HG03108 (cell line): ENCODE results near the gene SMCHD1.
"Not testable (repeated sequence)": the region's sequence is repeated elsewhere in the genome, so short reads cannot be mapped to it uniquely, and the experiment has no call there.

ENCODE experiments used
- ATAC-seq: cut with Tn5 transposase; IDR thresholded peaks from one replicate; pipeline ENCODE4 v1.9.1; 2021; ENCODE audit warnings: moderate library complexity; ENCODE audit not compliant: unreplicated experiment

The SMCHD1 gene

GRCh38 chr18:2715990-2716389, 60.5 kb downstream of the SMCHD1 start:
- ATAC-seq, result no peak

GRCh38 chr18:2716394-2717326, 61.1 kb downstream of the SMCHD1 start:
- ATAC-seq, result no peak

DNA sequence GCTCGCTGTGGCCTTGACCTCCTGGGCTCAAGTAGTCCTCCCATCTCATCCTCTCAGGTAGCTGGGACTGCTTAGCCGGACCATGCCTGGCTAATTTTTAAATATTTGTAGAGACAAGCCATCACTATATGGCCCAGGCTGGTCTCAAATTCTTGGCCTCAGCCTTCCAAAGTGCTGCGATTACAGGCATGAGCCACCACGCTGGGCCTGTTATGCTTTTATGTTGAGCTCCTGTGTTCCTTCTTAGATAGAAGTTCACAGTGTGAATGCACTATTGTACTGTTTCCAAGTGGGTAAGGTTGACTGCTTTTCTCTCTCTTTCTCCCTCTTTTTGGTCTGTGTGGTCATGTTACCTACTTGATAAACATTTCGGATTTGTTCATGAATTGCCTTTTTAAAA, 61.9 kb downstream of the SMCHD1 start:
- no peak for ATAC-seq

- ATAC-seq, result no peak
Measured at GRCh38 chr18:2719040-2719439, 63.5 kb downstream of the SMCHD1 start.

DNA sequence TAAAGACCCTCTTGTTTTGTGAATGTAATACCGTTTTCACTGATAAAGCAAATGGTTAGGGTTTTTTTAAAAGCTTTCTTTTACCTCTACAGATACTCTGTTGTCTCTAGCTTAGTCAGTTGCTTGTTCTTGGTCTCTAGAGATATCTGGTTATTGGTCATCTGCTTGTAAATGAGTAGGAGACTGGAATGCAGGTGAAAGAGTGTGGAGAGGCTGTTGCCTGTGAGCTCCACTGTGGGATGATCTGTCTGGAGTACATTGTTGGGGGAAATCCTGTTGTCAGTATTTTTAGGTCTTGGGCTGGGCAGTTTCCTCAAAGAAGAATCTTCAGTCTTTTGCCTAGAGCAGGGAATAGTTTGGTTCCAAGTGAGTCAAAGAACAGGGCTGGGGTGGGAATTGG, 67.7 kb downstream of the SMCHD1 start:
- ATAC-seq, result no peak

DNA sequence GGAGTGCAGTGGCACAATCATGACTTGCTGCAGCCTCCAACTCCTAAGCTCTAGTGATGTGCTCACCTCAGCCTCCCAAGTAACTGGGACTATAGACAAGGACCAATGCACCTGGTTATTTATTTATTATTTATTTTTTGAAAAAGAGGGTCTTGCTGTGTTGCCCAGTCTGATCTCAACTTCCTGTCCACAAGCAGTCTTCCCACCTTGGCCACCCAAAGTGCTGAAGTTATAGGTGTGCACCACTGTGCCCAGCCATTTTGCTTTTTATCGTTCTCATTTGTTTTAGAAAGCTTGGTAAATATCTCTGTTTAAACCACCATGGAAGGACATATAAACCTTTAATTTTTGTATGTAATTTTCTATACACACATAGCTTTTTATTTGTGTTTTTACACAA, 74.2 kb downstream of the SMCHD1 start:
- ATAC-seq, result no peak

GRCh38 chr18:2736823-2737222, 81.3 kb downstream of the SMCHD1 start:
- no peak for ATAC-seq

DNA sequence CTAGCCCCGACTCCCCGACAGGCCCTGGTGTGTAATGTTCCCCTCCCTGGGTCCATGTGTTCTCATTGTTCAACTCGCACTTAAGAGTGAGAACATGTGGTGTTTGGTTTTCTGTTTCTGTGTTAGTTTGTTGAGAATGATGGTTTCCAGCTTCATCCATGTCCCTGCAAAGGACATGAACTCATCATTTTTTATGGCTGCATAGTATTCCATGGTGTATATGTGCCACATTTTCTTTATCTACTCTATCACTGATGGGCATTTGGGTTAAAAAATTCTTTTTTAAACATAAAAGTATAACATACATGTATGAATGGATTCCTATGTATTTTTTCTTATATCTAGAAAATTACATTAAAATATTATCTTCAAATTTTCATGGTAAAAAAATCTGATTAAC, 84.6 kb downstream of the SMCHD1 start:
- not testable (repeated sequence) for ATAC-seq

- ATAC-seq, result no peak
Measured at GRCh38 chr18:2746274-2746673, 90.7 kb downstream of the SMCHD1 start.

DNA sequence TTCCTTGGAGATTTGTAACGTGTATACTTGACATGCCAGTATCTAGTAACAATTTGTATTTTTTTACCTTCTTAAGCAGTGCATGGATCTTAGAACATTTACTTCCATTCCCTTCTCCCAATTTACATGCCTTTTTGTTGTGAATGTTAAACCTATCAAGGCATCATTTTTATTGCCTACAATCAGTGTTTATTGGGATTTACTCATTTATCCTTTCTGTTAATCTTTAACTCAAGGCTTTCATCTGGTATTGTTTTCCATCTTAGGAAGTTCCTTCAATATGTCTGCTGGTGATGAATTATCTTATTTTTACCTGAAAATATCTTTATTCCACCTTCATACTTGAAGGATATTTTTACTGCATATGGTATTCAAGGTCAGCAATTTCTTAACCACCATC, 102.8 kb downstream of the SMCHD1 start:
- ATAC-seq, result no peak

DNA sequence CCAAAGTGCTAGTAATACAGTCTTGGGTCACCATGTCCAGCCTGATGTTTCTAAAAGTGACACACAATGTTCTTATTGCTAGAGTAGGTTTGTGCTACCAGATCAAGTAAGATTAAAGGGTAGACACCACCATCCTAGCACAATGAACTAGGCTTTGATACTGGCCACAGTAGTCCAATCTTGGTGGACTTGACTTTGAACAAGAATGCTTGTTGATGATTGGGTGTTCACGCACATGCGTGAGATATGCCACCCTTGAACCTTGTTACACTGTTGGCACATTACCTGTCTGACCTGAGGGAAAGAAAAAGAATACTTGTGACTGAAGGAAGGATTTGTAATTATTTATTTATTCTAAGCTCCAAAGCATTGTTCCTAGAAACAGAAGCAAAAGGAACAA, 119.1 kb downstream of the SMCHD1 start:
- ATAC-seq, result no peak

DNA sequence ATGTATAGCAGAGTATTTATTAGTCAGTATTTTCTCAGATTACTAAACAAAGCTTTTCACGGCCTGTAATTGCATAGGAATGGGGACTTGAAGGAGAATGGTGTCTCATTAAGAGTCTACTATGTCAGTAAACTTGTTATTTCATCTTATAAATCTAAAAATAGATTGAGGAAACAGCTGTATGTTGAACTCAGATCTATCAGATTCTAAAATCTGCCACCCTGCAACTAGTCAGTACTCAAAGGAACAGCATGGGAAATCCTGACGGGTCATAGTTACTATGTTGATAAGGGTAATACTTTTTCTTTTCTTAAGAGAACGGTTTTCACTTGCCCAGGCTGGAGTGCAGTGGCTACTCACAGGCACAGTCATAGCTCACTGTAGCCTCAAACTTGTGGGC, 121.1 kb downstream of the SMCHD1 start:
- no peak for ATAC-seq

DNA sequence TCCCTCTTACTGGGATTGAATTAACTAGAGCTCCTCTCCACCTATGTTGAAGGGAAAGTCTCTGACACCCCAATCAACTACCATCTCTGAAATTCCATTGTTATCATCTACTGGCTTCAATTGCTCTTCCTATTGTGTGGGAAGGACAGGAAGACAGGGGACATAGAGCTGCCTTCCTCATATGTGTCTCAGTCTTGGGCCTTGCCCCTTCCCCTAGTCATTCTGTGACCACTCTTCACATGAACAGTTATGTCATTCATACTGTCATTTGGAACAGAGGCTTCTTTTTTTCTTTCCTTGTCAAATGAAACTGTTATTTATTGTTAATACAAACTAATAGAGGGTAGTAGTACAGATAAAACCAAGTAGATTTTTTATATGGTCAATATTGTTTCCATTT, 121.7 kb downstream of the SMCHD1 start:
- ATAC-seq, result no peak

- ATAC-seq, result no peak
Measured at GRCh38 chr18:2780750-2781149, 125.2 kb downstream of the SMCHD1 start.

DNA sequence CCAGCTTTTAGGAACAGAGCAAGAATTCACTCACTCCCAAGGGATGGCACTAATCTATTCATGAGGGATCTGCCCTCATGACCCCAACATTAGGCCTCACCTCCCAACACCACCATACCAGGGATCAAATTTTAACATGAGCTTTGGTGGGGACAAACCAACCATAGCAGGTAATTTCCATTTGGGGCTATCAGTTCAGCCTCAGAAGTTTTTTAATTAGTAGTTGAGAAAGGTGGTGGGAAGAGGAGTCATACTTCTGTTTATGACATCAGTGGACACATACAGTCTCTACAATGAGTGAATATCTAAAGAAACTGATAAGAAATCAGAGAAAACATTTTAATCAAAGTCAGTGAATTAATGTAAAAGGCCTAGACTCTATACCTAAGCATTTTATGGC, 131.7 kb downstream of the SMCHD1 start:
- no peak for ATAC-seq

DNA sequence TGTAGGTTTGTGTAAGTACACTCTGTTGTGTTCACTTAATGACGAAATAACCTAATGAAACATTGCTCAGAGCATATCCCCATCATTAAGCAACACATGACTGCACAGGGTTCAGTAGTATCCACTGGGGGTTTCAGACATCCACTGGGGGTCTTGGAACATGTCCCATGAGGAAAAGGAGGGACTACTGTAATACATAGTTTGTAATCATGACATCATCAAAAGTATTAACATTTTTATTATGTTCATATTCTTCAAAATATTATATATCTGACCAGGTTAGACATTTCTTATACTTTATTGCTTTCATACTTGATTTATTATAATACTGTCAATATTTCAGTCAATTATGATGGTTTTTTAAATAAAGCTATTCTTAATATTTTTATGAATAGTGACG, 136.9 kb downstream of the SMCHD1 start:
- no peak for ATAC-seq

- no peak for ATAC-seq
Measured at GRCh38 chr18:2794159-2794558, 138.6 kb downstream of the SMCHD1 start.

GRCh38 chr18:2797951-2798350, 142.4 kb downstream of the SMCHD1 start:
- ATAC-seq, result no peak

DNA sequence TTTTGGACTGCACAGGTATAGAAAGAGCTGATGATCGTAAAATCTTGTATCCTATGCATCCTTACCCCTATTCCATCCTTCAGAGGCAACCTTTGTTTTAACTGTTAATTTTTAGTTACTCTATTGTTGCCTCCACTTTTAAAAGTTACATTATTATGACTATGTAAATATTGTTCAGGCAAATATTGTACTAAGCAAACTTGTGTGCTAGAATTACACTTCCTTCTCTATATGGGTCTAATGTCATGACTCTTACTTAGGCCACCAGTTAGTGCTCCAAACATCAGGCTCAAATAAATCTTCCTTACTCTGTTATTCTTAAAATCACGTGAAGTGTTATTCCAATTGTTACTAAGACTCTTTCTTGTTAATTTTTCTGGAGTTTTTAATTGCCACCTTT, 143.8 kb downstream of the SMCHD1 start:
- no peak for ATAC-seq

DNA sequence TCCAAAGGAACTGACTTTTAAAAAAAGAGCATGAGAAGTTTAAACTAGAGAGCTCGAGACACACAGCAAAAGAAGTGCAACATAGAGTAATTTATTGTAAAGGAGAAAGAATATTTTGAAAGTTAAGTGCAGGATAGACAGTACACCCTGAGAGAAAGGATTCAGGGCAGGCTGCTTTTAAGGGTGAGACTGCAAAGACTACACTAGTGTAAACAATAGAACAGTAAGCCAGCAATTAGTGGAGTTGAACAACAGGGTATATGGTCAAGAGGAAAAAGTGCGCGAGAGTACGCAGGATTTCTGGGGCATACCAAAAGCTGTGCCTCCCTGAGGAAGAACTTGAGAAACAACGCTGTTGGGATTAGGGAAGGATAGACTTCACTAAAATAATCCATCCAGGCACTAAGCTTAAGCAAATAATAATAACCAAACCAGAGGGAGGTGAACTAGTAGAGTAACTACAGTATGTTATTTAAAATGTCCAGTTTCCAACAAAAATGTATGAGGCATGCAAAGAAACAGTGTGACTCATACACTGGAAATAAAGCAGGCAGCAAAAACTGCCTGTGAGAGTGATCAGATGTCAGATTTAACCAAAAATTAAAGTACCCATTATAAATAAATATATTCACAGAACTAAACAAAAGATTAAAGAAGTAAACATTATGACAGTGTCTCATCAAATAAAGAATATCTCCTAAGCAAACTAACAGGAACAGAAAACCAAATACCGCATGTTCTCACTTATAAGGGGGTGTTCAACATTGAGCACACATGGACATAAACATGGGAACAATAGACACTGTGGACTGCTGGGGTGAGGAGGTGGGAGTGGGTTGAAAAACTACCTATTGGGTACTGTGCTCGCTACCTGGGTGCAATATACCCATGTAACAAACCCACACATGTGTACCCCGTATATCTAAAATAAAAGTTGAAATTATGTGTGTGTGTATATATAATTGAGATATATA, 150.7 kb downstream of the SMCHD1 start:
- no peak for ATAC-seq

DNA sequence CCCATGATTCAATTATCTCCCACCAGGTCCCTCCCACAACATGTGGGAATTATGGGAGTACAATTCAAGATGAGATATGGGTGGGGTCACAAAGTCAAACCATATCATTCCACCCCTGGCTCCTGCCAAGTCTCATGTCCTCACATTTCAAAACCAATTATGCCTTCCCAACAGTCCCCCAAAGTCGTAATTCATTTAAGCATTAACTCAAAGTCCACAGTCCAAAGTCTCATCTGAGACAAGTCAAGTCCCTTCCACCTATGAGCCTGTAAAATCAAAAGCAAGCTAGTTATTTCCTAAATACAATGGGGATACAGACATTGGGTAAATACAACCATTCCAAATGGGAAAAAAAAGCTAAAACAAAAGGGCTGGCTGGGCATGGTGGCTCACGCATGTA, 153.1 kb downstream of the SMCHD1 start:
- ATAC-seq, result not testable (repeated sequence)
